ENCODE results near the gene R3HDM1.
A peak's percentile ranks its signal among the peaks of the same experiment; 100 is the strongest.
"Not testable (repeated sequence)": the region's sequence is repeated elsewhere in the genome, so short reads cannot be mapped to it uniquely, and the experiment has no call there.

Gene R3HDM1

DNA sequence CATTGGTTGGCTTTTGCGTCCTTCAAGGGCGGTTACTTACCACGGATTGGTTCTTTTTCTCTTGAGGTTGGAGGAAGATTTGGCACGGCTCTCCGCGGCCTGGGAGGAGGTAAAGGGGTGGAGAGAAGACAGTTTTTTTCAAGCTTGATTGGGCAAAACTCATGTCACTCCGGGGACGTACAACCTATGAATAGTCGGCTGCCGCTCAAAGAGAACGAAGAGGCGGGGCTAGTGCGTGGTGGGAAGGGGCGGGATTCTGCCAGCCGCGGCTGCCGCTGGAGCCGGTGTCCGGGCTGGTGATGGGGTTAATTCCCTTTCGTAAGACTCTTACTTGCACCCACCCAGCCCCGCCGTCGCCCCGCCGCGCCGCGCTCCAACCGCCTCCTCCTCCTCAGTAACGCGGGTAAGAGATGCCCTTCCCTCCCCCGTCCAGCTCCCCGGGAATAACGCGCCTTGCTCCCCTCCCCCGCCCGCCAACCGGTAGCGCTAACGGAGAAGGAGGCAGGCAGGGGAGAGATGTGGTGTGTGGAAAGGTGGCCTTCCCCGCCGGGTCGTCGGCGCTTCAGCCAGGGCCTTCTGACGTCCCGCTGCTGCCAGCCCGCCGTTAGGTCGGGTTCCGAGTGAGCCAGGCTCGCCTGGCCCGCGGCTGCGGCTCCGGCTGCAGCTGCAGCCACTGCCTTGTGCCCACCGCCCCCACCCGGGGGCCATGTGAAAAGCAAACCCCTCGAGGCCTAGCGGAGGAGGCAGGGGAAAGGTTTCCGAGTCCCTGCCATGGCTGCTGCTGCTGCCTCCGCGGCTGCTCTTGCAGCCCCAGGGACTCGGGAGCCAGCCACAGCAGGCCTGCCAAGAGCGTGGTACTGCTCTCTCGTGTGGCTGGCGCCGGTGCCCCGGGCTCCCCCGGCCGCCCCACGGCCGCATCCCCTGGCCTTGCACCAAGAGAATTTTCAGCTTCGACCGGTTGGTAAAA, at the start of gene R3HDM1:
Gene R3HDM1, plus strand, starts transcription at position 254 of the 967 bp plus-strand sequence. CDS start 73,362 bp downstream, outside the sequence.
- peak; percentile 90 to 94 for DNase-seq

- DNase-seq = no peak
Measured at GRCh38 chr2:135485441-135485840, 45.8 kb upstream of the R3HDM1 start.

DNA sequence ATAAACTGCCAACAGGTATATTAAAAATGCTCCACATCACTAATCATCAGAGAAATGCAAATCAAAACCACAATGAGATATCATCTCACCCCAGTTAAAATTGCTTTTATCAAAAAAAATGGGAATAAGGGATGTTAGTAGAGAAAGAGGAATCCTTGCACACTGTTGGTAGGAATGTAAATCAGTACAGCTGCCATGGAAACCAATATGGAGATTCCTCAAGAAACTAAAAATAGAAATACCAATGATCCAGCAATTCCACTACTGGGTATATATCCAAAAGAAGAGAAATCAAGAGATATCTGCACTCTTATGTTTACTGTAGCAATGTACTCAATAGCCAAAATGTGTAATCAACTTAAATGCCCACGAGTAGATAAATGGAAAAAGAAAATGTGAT, 40.9 kb upstream of the R3HDM1 start:
- no peak for DNase-seq

DNA sequence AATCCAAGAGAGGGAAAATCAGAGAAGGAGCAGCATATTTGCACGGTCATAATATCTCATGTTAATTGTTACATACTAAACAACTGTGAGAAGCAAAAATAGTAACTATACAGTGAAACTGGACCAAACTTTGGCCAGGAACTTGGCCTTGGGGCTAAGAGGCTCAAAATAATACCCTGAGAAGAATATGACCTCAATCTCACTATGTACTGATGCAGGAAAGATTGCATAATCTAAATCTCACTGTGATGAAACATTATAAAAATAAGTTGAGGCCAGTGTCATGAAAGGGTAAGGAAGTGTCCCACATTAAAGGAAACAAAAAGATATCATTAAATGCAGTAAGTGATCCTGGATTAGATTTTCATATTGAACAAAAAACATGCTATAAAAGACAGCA, 36.8 kb upstream of the R3HDM1 start:
- DNase-seq = no peak

DNA sequence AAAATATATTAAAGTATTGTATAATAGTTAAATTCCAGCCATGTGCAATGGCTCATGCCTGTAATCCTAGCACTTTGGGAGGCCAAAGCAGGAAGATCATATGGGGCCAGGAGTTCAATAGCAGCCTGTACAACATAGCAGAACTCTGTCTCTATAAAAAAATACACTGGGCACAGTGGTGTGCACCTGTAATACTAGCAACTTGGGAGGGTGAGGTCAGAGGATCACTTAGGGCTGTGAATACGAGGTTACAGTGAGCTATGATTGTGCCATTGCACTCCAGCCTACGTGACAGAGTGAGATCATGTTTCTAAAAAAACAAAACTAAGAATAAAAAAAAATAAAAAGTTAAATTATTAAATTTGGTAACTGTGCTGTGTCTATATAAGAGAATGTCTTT, 36.4 kb upstream of the R3HDM1 start:
- DNase-seq = no peak

GRCh38 chr2:135498588-135498987, 32.7 kb upstream of the R3HDM1 start:
- not testable (repeated sequence) for DNase-seq

DNA sequence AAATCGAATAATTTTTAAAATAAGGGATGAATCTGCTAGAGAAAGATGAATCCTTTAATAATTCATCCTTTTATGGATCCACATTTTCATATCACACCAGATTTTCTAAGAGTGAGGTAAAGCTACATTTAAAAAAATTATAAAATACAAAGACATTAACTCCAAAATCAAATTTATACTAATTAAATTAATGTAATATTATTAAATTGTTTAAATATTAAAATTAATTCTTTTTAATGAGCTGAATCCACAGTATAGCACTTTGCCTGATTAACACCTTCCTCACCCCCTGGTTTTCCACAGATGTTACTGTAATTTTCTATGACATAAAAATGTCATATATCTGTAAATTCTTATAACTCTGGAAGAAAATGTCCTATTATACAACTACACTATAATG, 26.5 kb upstream of the R3HDM1 start:
- DNase-seq = no peak

GRCh38 chr2:135510577-135510976, 20.7 kb upstream of the R3HDM1 start:
- no peak for DNase-seq

DNA sequence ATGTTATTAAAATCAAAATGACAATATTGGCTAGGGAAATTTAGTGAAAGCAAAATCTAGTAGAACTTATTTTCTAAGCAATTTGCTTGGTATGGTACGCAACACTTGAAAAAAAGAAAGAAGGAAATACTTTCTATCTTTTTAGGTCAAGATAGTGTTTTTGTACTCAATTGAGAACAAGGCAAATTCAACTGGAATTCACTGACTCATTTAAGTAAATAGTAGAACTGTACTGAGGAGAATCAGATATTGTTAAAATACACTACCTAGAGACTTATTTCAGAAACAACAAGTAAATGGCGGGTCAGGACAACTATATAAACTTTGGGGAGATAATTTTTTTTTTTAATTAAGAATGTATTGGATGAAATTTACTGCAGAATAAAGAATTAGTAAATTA, 19.2 kb upstream of the R3HDM1 start:
- no peak for DNase-seq

DNA sequence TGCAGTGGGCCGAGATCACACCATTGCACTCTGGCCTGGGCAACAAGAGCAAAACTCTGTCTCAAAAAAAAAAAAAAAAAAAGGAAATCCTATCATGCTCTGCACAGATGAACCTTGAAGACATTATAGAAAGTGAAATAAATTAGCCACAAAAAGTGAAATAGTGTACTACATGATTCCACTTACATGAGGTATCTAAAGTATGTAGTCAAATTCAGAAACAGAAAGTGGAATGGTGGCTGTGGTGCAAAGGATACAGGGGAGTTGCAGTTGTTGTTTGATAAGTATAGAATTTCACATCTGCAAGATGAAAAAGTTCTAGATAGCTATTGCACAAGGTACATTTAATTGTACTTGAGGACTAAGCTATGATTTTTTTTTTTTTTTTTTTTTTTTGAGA, 5.5 kb upstream of the R3HDM1 start:
- DNase-seq = no peak

GRCh38 chr2:135528006-135528405, 3.3 kb upstream of the R3HDM1 start:
- DNase-seq = no peak

- DNase-seq = peak; percentile 78 to 83
Measured at GRCh38 chr2:135530313-135531230, 712 bp upstream of the R3HDM1 start, which contains the start of gene ZRANB3. Gene ZRANB3, minus strand, starts transcription at chr2:135531218.

DNA sequence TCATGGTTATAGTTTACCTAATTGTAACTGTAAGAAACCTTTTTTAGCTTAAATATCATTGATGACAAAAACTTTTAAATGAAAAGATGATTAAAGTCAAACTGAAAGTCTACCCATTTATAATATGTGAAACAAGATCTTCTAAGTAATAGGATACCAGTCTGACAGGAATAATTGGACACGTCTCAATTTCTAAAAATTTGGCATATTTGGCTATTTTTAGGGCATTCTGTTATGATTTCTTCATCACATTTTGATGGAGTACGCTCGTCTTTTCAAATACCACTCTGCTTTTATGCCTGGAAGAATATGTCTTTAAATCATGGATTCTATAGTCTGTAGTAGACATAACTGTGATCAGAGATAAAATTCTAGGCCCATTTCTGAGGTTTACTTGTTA, 1.3 kb downstream of the R3HDM1 start:
- DNase-seq = no peak

- DNase-seq = not testable (repeated sequence)
Measured at GRCh38 chr2:135533545-135533944, 2.3 kb downstream of the R3HDM1 start.

DNA sequence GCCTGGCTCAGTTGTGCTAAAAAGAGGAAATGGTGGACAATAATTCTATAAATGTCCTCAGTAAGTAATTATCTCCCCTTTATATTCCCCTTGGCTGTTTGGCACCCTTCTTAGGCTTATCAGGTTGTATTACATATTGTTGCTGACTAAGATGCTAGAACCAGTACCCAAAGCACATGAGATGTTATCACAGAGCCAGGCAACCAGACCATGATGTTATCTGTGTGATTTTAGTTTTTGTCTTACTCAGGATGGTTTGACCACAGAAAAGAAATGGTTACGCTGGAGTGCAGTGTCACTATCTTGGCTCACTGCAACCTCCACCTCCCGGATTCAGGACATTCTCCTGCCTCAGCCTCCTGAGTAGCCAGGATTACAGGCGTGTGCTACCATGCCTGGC, 15.2 kb downstream of the R3HDM1 start:
- DNase-seq = no peak

DNA sequence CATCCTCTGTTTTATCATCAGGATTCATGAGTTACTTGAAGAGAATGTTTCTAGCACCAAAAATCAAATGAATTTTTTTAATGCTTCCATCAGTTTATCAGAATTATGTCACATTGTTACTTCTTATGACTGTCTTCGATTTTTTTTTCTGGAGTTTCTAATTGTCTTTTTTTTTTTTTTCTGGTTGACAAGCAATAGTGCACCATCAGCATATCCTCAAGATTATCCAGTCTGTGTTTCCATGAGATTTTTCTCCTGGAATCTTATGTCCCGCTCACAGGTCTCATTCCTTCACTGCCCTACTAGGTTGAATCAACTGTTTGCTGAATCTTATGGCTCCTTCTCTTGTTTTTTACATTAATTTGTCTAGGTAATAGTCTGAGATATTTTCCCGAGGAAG, 16.0 kb downstream of the R3HDM1 start:
- no peak for DNase-seq

DNA sequence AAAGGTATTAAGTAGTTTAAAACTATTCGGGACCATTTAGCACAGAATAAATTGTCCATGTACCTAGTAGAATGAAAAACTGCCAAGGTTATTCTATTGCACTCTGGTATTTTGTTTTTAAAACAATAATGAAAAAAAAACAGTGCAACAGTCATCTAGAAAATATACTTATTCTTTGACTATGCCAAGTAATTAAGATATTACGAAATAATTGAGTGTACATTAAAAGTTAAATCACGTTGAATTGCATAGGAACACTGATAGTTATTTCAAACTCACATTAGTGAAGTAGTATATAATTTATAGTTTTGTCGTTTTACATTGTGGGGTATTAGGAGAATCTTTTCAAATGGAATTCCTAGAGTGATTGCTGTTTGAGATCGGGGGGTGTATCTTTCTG, 20.1 kb downstream of the R3HDM1 start:
- no peak for DNase-seq

DNA sequence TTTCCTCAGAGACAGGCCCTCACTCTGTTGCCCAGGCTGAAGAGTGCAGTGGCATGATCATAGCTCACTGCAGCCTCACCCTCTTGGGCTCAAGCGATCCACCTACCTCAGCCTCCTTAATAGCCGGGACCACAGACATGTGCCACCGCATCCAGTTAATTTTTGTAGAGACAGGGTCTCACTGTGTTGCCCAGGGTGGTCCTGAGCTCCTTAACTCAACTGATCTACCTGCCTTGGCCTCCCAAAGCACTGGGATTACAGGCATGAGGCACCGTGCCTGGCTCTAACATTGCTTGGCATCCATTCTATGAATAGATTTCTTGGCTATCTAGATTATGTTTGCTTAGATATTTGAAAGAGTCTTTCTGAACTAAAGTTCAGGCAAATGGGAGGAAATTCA, 21.6 kb downstream of the R3HDM1 start:
- no peak for DNase-seq

- no peak for DNase-seq
Measured at GRCh38 chr2:135555311-135555710, 24.0 kb downstream of the R3HDM1 start.

- DNase-seq = no peak
Measured at GRCh38 chr2:135557530-135557929, 26.2 kb downstream of the R3HDM1 start.

GRCh38 chr2:135561925-135562324, 30.6 kb downstream of the R3HDM1 start:
- DNase-seq = no peak

DNA sequence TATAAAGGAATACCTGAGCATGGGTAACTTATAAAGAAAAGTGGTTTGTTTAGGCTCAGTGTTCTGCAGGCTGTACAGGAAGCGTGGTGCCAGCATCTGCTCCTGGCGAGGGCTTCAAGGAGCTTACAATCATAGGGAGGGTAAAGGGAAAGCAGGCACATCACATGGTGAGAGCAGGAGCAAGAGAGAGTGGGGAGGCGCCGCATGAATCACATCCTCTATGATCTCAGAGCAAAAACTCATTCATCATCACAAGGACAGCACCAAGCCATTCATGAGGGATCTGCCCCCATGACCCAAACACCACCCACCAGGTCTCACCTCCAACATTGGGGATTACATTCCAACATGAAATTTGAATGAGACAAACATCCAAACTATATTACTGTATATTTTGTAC, 32.5 kb downstream of the R3HDM1 start:
- DNase-seq = no peak

GRCh38 chr2:135570884-135571283, 39.6 kb downstream of the R3HDM1 start:
- no peak for DNase-seq

- no peak for DNase-seq
Measured at GRCh38 chr2:135573620-135574019, 42.3 kb downstream of the R3HDM1 start.
